HepG2 (cell line): ENCODE results near the gene TBL3. TPM values are rescaled to one million over a fixed set of nuclear protein-coding genes. Genes with fewer than 3 reads are reported as not detected.

Source experiments
- ASH2L ChIP-seq: fragments of 300-600, 200-600 bp; sonication (generic); IDR thresholded peaks from 2 replicates; pipeline ENCODE4 v1.7.0; 2017; ENCODE audit warnings: low read depth, mild to moderate bottlenecking, moderate library complexity, mixed read lengths, low read length; ENCODE audit not compliant: insufficient read length
- EP300 ChIP-seq, 3 experiments: sonication (generic) in 1 of 3; formaldehyde crosslinking in 1 of 3; IDR thresholded peaks; 2 replicates each; pipeline versions ENCODE4 v1.5.1 to v1.6.1; 2011 to 2020; ENCODE audit warnings: low read depth in 2 of 3, low read length in 2 of 3, borderline replicate concordance in 1 of 3, improper control_type of control experiment in 1 of 3, mild to moderate bottlenecking in 1 of 3, missing genetic modification reagents in 1 of 3, moderate library complexity in 1 of 3
- EZH2 ChIP-seq: conservative IDR thresholded peaks from 2 replicates; pipeline ENCODE4 v1.6.1; 2012; ENCODE audit warnings: mild to moderate bottlenecking, low read depth, low read length, moderate library complexity
- FOXA3 ChIP-seq: IDR thresholded peaks from 2 replicates; pipeline ENCODE4 v1.6.1; 2016; ENCODE audit warnings: missing genetic modification reagents, missing compliant biosample characterization
- HNRNPH1 ChIP-seq: fragments of 200-400 bp; formaldehyde crosslinking; optimal IDR thresholded peaks from 2 replicates; pipeline ENCODE3; 2017; ENCODE audit warnings: mild to moderate bottlenecking, low read depth, low read length
- KDM3A ChIP-seq: IDR thresholded peaks from 2 replicates; pipeline ENCODE4 v1.6.1; 2018; ENCODE audit warnings: low read depth, missing compliant biosample characterization
- MEF2D ChIP-seq: sonication (generic); formaldehyde crosslinking; IDR thresholded peaks from 2 replicates; pipeline ENCODE4 v1.5.1; 2020; ENCODE audit warnings: mild to moderate bottlenecking, missing genetic modification reagents
- NBN ChIP-seq: fragments of 450-650 bp; conservative IDR thresholded peaks from 2 replicates; pipeline ENCODE4 v1.6.1; 2017
- NKX3-1 ChIP-seq: sonication (generic); formaldehyde crosslinking; IDR thresholded peaks from 2 replicates; pipeline ENCODE4 v1.5.0; 2020; ENCODE audit warnings: missing genetic modification reagents
- NRL ChIP-seq: sonication (generic); formaldehyde crosslinking; IDR thresholded peaks from 2 replicates; pipeline ENCODE4 v1.5.0; 2020; ENCODE audit warnings: missing genetic modification reagents, mild to moderate bottlenecking, moderate library complexity, borderline replicate concordance
- PHF20 ChIP-seq: sonication (generic); formaldehyde crosslinking; IDR thresholded peaks from 2 replicates; pipeline ENCODE4 v1.5.0; 2020; ENCODE audit warnings: mild to moderate bottlenecking, missing genetic modification reagents
- SP2 ChIP-seq: sonication (generic); formaldehyde crosslinking; IDR thresholded peaks from 2 replicates; pipeline ENCODE4 v1.5.1; 2020; ENCODE audit warnings: mild to moderate bottlenecking, missing genetic modification reagents
- ZNF256 ChIP-seq: sonication (generic); formaldehyde crosslinking; conservative IDR thresholded peaks from 2 replicates; pipeline ENCODE4 v1.4.0; 2020; ENCODE audit warnings: missing genetic modification reagents
- ZNF44 ChIP-seq: sonication (generic); formaldehyde crosslinking; IDR thresholded peaks from 2 replicates; pipeline ENCODE4 v1.5.1; 2020; ENCODE audit warnings: mild to moderate bottlenecking, missing genetic modification reagents
- polyA plus RNA-seq, 8 experiments: library from polyadenylated mRNA; depleted of rRNA in 3 of 8; stranded (reverse) in 7 of 8; unstranded in 1 of 8; fragments of >200 nt; fragmentation: Illumina TruSeq in 4 of 8; extraction: Trizol in 4 of 8; gene quantifications; 2 replicates each; pipeline versions ENCODE4 v1.2.1 to v1.2.3, GENCODE V29; 2011 to 2016; ENCODE audit warnings: low read depth in 4 of 8, missing spikeins in 1 of 8, mixed read lengths in 1 of 8; ENCODE audit not compliant: insufficient read depth in 1 of 8
- total RNA-seq, 5 experiments: library from RNA; depleted of rRNA; stranded (reverse); fragments of >200 nt; fragmentation: Illumina TruSeq; extraction: Trizol; gene quantifications; 2 replicates each; pipeline ENCODE4 v1.2.3, GENCODE V29; 2016; ENCODE audit warnings: low read depth in 1 of 5
- TF ChIP-seq, protein P1 (sequence below): IDR thresholded peaks from 2 replicates; pipeline ENCODE4 v1.6.1; 2016; ENCODE audit warnings: low read depth, missing genetic modification reagents, missing compliant biosample characterization
- TF ChIP-seq, protein P2 (sequence below): sonication (generic); formaldehyde crosslinking; IDR thresholded peaks from 2 replicates; pipeline ENCODE4 v1.4.0; 2020; ENCODE audit warnings: missing genetic modification reagents
- TF ChIP-seq, protein P3 (sequence below): sonication (generic); formaldehyde crosslinking; IDR thresholded peaks from 2 replicates; pipeline ENCODE4 v1.5.0; 2020; ENCODE audit warnings: missing genetic modification reagents
- TF ChIP-seq, protein P4 (sequence below): sonication (generic); formaldehyde crosslinking; IDR thresholded peaks from 2 replicates; pipeline ENCODE4 v1.4.0; 2020; ENCODE audit warnings: missing genetic modification reagents, mild to moderate bottlenecking, borderline replicate concordance

Gene TBL3
- total and polyA plus RNA-seq, 2 of the 13 experiments (the other 11 are each of a cell fraction or from before 2014, with no cell fraction given) = 16.8 to 38.0 TPM

DNA sequence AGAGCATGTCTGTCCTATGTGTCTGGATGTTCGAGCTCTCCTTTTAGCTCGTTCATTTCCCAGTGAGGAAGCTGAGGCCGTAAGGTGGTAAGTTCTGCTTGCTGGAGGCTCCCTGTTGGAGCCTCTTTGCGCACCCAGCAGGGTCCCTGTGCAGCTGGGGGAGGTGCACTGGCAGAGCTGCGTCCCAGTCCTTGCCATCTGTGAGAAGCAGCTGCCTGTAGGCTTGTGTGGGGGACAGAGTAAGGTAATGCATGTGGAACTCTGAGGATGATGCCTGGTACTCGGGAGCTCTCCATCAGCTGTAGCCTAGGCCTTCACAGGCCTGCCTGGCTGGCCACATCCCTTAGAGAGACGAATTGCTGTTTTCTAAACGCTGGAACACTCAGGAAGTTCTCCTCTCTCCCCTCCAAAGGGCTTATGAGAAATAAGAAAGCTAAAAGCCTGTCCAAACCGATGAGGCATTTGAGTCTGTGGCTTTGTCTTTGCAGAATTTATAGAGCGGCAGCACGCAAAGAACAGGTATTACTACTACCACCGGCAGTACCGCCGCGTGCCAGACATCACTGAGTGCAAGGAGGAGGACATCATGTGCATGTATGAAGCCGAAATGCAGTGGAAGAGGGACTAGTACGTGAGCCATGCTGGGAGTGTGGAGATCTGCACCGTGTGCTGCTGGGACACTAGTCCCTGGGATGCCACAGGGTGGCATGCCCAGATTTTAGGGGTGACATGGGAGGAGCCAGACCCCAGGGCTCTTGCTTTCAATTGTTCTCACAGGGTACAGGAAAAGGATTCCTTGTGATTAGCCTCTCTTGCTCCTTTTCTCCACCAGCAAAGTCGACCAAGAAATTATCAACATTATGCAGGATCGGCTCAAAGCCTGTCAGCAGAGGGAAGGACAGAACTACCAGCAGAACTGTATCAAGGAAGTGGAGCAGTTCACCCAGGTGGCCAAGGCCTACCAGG, 10.9 kb upstream of the TBL3 start (continued):
- TF ChIP-seq, protein P1, sequence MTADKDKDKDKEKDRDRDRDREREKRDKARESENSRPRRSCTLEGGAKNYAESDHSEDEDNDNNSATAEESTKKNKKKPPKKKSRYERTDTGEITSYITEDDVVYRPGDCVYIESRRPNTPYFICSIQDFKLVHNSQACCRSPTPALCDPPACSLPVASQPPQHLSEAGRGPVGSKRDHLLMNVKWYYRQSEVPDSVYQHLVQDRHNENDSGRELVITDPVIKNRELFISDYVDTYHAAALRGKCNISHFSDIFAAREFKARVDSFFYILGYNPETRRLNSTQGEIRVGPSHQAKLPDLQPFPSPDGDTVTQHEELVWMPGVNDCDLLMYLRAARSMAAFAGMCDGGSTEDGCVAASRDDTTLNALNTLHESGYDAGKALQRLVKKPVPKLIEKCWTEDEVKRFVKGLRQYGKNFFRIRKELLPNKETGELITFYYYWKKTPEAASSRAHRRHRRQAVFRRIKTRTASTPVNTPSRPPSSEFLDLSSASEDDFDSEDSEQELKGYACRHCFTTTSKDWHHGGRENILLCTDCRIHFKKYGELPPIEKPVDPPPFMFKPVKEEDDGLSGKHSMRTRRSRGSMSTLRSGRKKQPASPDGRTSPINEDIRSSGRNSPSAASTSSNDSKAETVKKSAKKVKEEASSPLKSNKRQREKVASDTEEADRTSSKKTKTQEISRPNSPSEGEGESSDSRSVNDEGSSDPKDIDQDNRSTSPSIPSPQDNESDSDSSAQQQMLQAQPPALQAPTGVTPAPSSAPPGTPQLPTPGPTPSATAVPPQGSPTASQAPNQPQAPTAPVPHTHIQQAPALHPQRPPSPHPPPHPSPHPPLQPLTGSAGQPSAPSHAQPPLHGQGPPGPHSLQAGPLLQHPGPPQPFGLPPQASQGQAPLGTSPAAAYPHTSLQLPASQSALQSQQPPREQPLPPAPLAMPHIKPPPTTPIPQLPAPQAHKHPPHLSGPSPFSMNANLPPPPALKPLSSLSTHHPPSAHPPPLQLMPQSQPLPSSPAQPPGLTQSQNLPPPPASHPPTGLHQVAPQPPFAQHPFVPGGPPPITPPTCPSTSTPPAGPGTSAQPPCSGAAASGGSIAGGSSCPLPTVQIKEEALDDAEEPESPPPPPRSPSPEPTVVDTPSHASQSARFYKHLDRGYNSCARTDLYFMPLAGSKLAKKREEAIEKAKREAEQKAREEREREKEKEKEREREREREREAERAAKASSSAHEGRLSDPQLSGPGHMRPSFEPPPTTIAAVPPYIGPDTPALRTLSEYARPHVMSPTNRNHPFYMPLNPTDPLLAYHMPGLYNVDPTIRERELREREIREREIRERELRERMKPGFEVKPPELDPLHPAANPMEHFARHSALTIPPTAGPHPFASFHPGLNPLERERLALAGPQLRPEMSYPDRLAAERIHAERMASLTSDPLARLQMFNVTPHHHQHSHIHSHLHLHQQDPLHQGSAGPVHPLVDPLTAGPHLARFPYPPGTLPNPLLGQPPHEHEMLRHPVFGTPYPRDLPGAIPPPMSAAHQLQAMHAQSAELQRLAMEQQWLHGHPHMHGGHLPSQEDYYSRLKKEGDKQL (CRISPR knock-in tag) = no peak
- TF ChIP-seq FOXA3 (CRISPR knock-in tag) (no peak), PHF20 (CRISPR knock-in tag) (no peak), EP300 (IDR thresholded peaks at IDR 0.05; ENCODE audit: low read depth in 2 of 2, low read length in 2 of 2) (no peak), EP300 (CRISPR knock-in tag; IDR thresholded peaks at IDR 0.05; ENCODE audit: borderline replicate concordance) (no peak), ZNF44 (CRISPR knock-in tag) (no peak), NKX3-1 (CRISPR knock-in tag) (no peak), EZH2 (no peak), HNRNPH1 (no peak), KDM3A (CRISPR knock-in tag) (no peak), SP2 (no peak), ASH2L (peak; percentile 26), NBN (no peak), MEF2D (CRISPR knock-in tag) (no peak), ZNF256 (no peak), NRL (CRISPR knock-in tag) (no peak)
- TF ChIP-seq, protein P2, sequence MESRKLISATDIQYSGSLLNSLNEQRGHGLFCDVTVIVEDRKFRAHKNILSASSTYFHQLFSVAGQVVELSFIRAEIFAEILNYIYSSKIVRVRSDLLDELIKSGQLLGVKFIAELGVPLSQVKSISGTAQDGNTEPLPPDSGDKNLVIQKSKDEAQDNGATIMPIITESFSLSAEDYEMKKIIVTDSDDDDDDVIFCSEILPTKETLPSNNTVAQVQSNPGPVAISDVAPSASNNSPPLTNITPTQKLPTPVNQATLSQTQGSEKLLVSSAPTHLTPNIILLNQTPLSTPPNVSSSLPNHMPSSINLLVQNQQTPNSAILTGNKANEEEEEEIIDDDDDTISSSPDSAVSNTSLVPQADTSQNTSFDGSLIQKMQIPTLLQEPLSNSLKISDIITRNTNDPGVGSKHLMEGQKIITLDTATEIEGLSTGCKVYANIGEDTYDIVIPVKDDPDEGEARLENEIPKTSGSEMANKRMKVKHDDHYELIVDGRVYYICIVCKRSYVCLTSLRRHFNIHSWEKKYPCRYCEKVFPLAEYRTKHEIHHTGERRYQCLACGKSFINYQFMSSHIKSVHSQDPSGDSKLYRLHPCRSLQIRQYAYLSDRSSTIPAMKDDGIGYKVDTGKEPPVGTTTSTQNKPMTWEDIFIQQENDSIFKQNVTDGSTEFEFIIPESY (CRISPR knock-in tag) = peak; percentile 15; the same call in 1 of the 2 replicates
- TF ChIP-seq, protein P3, sequence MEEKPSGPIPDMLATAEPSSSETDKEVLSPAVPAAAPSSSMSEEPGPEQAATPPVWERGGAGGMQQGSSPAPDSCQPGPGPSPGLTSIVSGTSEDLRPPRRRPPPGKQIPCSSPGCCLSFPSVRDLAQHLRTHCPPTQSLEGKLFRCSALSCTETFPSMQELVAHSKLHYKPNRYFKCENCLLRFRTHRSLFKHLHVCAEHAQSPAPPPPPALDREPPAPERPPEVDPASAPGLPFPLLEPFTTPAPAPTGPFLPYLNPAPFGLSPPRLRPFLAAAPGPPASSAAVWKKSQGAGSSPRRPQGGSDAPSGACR (CRISPR knock-in tag) = no peak
- TF ChIP-seq, protein P4, sequence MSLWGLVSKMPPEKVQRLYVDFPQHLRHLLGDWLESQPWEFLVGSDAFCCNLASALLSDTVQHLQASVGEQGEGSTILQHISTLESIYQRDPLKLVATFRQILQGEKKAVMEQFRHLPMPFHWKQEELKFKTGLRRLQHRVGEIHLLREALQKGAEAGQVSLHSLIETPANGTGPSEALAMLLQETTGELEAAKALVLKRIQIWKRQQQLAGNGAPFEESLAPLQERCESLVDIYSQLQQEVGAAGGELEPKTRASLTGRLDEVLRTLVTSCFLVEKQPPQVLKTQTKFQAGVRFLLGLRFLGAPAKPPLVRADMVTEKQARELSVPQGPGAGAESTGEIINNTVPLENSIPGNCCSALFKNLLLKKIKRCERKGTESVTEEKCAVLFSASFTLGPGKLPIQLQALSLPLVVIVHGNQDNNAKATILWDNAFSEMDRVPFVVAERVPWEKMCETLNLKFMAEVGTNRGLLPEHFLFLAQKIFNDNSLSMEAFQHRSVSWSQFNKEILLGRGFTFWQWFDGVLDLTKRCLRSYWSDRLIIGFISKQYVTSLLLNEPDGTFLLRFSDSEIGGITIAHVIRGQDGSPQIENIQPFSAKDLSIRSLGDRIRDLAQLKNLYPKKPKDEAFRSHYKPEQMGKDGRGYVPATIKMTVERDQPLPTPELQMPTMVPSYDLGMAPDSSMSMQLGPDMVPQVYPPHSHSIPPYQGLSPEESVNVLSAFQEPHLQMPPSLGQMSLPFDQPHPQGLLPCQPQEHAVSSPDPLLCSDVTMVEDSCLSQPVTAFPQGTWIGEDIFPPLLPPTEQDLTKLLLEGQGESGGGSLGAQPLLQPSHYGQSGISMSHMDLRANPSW (CRISPR knock-in tag) = no peak
